Right atrium auricular region (tissue), 2 donors: ENCODE results near the gene GRB10. TPM values are rescaled to one million over a fixed set of nuclear protein-coding genes. Genes with fewer than 3 reads are reported as not detected.

ENCODE experiments used
- DNase-seq: peaks from one replicate; pipeline ENCODE4 v3.0.0-alpha.2; 2019; ENCODE audit warnings: low spot score
- H3K27ac ChIP-seq, 2 donors: fragments of 200-600 bp; sonication (generic); 1 replicate in 1 of 2; 2 replicates in 1 of 2; pipeline ENCODE4 v1.5.1; 2016 to 2019
- H3K27me3 ChIP-seq, 2 donors: fragments of 200-600 bp; sonication (generic); one replicate each; pipeline versions ENCODE4 v1.5.1 to v1.6.0; 2017 to 2019
- H3K36me3 ChIP-seq: fragments of 200-600 bp; sonication (generic); one replicate; pipeline ENCODE4 v1.5.1; 2016
- H3K4me1 ChIP-seq, 2 donors: fragments of 200-600 bp; sonication (generic); one replicate each; pipeline versions ENCODE4 v1.5.1 to v1.6.0; 2017 to 2019
- H3K4me3 ChIP-seq, 2 donors: fragments of 200-600 bp; sonication (generic); 1 replicate in 1 of 2; 2 replicates in 1 of 2; pipeline ENCODE4 v1.5.1; 2017 to 2019; ENCODE audit warnings: mild to moderate bottlenecking in 1 of 2, moderate library complexity in 1 of 2
- H3K9me3 ChIP-seq, 2 donors: fragments of 200-600 bp; sonication (generic); one replicate each; pipeline ENCODE4 v1.5.1; 2019
- CTCF ChIP-seq, 2 donors: fragments of 200-600 bp; sonication (generic); IDR thresholded peaks; one replicate each; pipeline ENCODE4 v1.5.1; 2019; ENCODE audit warnings: antibody characterized with exemption in 2 of 2
- total RNA-seq, 2 donors: library from RNA; depleted of rRNA; stranded (reverse); fragments of >200 nt; gene quantifications; one replicate each; pipeline ENCODE4 v1.1.0, GENCODE V29; 2016

GRB10 gene
- total RNA-seq, 2 donors from 2014 or later, result 36.5 to 39.0 TPM

GRCh38 chr7:50607524-50608125 lies 175.1 kb downstream of the GRB10 start:
- no peaks in the 10 kb centered on the region for H3K9me3 ChIP-seq
- no peak for DNase-seq

GRCh38 chr7:50605059-50605458 lies 177.6 kb downstream of the GRB10 start:
- DNase-seq, result no peak
- no peak for TF ChIP-seq CTCF (IDR thresholded peaks at IDR 0.05)
- H3K36me3 ChIP-seq, result peaks cover 50% of the 10 kb centered on the region
- no peak overlapping the region for H3K4me3 ChIP-seq
- no peak overlapping the region for H3K27ac ChIP-seq
- no peaks in the 10 kb centered on the region for H3K9me3 ChIP-seq
- no peaks in the 10 kb centered on the region for H3K27me3 ChIP-seq
- H3K4me1 ChIP-seq, result no peaks in the 10 kb centered on the region

More at GRCh38 chr7:50607524-50608125, 175.1 kb downstream of the GRB10 start:
- H3K4me1 ChIP-seq, result no peaks in the 10 kb centered on the region
- no peaks in the 10 kb centered on the region for H3K27me3 ChIP-seq
- peaks cover 65% of the 10 kb centered on the region for H3K36me3 ChIP-seq
- H3K27ac ChIP-seq, result no peak overlapping the region
- no peak overlapping the region for H3K4me3 ChIP-seq
- no peak for TF ChIP-seq CTCF (IDR thresholded peaks at IDR 0.05)

- Histone ChIP-seq H3K4me3 (no peak overlapping the region), H3K9me3 (no peaks in the 10 kb centered on the region), H3K4me1 (no peaks in the 10 kb centered on the region), H3K27me3 (no peaks in the 10 kb centered on the region), H3K27ac (no peak overlapping the region), H3K36me3 (peaks cover 53% of the 10 kb centered on the region)
- DNase-seq, result no peak
- TF ChIP-seq CTCF (IDR thresholded peaks at IDR 0.05), result no peak
Measured at GRCh38 chr7:50603287-50603686, 179.4 kb downstream of the GRB10 start.

- no peaks in the 10 kb centered on the region for H3K4me1 ChIP-seq
- H3K36me3 ChIP-seq, result peaks cover 58% of the 10 kb centered on the region
- no peak overlapping the region for H3K27ac ChIP-seq
- H3K4me3 ChIP-seq, result no peak overlapping the region
- no peak for TF ChIP-seq CTCF (IDR thresholded peaks at IDR 0.05)
- no peak for DNase-seq
- no peaks in the 10 kb centered on the region for H3K9me3 ChIP-seq
- H3K27me3 ChIP-seq, result no peaks in the 10 kb centered on the region
Measured at GRCh38 chr7:50599385-50599784, 183.3 kb downstream of the GRB10 start.

- TF ChIP-seq CTCF (IDR thresholded peaks at IDR 0.05), result no peak
- H3K4me1 ChIP-seq, result no peaks in the 10 kb centered on the region
- no peak for DNase-seq
- H3K36me3 ChIP-seq, result peaks cover 57% of the 10 kb centered on the region
- H3K4me3 ChIP-seq, result no peak overlapping the region
- H3K9me3 ChIP-seq, result no peaks in the 10 kb centered on the region
- H3K27me3 ChIP-seq, result no peaks in the 10 kb centered on the region
- H3K27ac ChIP-seq, result no peak overlapping the region
Measured at GRCh38 chr7:50598460-50599343, 184.0 kb downstream of the GRB10 start.
